Activated CD4-positive, alpha-beta T cell treated with anti-CD3 and anti-CD28 coated beads, Interleukin-2, amount 50 U/mL, for 48 hours (primary cell): ENCODE results near the gene CTLA4.
"Not testable (repeated sequence)": the region's sequence is repeated elsewhere in the genome, so short reads cannot be mapped to it uniquely, and the experiment has no call there.

Experiments used
- DNase-seq, 2 experiments: peaks; one replicate each; pipeline ENCODE4 v3.0.0-alpha.2; 2020

Gene CTLA4

DNA sequence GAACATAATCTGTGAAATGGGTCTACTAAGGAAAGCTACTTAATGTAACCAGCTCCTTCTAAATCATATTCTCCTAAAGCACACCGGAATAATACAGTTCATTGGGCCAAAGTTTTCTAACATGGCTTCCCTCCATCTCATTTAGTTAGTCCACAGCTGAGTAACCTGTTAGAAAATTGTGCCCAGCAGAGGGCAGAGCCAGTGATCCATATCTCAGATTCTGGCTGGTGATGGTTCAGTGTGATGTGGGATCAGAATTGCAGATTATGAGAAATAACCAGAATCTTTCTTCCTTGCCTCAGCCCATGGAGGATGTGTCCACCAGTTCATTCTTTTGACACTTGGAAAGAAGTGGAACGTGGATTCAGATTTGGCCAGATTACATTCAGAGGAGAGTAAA is 9.4 kb upstream of the CTLA4 start:
- DNase-seq: peak in 1 of 2 experiments; percentile 56

DNA sequence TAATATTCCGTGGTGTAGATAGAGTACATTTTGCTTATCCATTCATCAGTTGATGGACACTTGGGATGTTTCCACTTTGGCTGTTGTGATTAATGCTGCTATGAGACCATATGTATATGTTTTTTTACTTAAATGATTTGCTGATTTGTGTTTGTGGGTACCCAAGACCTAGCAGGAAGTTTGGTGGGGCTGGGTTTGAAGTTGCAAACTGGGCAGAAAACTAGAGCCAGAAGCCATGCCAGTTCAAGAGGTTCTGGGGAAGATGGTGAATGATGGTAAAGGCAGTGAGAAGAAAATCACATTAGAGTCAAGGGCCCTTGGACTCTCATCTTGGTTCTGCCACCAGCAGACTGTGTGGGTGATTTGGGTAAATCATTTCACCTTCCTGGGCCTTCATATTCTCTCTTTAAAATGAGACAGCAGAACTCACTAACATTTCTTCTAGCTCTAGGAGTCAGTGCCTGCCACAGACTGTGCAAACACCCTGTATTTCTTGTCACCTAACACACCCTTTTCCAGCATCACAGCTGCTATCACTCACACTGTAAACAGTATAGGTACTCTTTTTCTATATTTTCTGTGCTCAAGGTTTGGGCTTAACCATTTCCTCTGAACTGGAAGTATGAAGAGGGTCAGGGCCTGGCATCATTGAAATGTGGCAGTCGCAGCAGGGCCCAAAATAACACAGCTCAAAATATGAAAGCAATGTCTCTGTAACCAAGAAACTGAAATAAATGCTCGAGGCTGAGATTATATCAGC is 8.4 kb upstream of the CTLA4 start:
- no peak for DNase-seq

DNA sequence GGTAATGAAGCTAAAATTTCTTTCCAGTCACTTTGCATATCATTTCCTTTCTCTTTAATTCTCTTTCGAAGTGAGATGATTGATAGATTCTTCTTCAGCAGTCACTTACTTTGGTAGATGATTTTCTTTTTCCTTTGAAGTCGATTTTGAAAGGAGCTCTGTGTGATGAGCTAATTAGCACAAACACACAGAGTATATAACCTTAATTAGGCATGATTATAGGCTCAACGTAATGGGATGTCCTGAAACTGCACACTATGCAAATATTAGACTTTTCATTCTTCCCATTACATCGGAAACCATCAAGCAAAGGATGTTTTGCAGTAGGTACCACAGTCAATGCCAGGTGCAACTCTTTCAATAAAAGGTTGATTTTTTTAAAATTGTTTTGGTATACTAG is 6.4 kb upstream of the CTLA4 start:
- DNase-seq: no peak

DNA sequence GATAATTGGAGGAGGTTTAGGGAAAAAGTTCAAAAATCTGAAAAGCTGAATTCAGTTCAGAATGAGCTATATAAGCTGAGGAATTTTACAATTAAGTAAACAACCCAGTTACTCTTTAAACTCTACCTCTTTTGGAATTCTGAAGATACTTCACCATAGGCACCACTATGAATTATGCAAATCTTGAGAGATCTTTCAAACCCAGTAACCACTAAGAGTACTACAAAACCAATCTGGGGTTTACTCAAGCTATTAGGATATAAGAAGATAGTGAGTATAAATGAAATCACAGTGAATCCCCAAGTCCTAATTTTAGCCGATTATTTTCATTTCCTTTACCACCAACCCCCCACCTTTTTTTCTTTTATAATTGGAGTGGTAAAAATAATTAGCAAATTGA is 6.0 kb upstream of the CTLA4 start:
- DNase-seq: no peak

DNA sequence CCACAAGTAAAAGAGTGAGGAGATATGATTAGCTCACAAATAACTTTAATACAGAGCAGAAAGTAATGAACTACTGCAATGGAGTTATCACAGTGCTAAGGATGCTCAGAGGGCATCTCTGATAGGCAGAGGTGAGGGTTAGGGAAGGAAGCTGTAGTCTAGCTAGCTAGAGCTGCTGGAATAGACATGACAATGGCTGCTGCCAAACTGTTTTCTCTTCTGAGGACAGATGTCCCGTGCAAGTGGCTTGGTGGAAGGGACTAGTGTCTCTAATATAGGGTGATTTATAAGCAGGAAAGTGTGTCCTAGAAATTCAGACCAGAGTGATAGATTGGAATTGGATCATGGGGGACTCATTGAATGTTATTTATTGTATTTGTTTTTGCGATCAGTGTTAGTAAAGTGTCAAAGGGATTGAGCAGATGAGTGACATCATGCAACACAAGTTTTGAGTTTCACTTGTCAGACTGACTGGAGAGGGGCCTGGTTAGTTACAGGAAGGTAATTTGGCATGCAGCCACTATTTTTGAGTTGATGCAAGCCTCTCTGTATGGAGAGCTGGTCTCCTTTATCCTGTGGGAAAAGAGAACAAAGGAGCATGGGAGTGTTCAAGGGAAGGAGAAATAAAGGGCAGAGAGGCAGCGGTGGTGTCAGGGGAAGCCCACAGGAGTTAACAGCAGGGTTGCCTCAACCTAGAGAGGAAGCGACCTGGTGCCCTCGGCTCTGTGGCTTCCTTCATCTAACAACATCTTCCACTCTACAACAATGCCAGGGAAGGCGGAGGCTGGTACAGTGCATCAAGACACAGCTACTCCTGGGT is 1.9 kb downstream of the CTLA4 start:
- peak; percentile 50 to 62 for DNase-seq

DNA sequence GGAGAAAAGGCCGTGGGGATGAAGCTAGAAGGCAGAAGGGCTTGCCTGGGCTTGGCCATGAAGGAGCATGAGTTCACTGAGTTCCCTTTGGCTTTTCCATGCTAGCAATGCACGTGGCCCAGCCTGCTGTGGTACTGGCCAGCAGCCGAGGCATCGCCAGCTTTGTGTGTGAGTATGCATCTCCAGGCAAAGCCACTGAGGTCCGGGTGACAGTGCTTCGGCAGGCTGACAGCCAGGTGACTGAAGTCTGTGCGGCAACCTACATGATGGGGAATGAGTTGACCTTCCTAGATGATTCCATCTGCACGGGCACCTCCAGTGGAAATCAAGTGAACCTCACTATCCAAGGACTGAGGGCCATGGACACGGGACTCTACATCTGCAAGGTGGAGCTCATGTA is 2.9 kb downstream of the CTLA4 start:
- peak; percentile 45 to 57 for DNase-seq

DNA sequence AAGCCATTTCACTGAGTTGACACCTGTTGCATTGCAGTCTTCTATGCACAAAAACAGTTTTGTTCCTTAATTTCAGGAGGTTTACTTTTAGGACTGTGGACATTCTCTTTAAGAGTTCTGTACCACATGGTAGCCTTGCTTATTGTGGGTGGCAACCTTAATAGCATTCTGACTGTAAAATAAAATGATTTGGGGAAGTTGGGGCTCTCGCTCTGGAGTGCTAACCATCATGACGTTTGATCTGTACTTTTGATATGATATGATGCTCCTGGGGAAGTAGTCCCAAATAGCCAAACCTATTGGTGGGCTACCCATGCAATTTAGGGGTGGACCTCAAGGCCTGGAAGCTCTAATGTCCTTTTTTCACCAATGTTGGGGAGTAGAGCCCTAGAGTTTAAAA is 3.4 kb downstream of the CTLA4 start:
- no peak for DNase-seq

DNA sequence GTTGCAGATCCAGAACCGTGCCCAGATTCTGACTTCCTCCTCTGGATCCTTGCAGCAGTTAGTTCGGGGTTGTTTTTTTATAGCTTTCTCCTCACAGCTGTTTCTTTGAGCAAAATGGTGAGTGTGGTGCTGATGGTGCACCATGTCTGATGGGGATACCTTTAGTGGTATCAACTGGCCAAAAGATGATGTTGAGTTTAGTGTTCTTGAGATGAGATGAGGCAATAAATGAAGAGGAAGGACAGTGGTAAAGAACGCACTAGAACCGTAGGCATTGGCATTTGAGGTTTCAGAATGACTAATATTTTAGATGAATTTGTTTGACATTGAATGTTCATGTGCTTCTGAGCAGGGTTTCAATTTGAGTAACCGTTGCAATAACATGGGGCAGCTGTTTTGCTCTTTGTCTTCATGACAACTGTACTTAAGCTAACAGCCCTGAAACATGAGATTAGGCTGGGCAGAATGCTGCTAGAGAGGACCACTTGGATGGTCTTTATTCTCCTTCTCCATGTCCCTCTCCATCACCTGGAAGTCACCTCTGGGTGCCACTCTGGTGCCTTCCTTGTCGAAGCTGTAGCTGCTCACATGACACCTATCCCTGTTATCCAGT is 3.9 kb downstream of the CTLA4 start:
- DNase-seq: no peak

DNA sequence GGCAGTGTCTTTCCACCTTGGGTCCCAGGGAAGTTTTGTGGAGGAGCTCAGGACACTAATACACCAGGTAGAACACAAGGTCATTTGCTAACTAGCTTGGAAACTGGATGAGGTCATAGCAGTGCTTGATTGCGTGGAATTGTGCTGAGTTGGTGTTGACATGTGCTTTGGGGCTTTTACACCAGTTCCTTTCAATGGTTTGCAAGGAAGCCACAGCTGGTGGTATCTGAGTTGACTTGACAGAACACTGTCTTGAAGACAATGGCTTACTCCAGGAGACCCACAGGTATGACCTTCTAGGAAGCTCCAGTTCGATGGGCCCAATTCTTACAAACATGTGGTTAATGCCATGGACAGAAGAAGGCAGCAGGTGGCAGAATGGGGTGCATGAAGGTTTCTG is 5.9 kb downstream of the CTLA4 start:
- DNase-seq: no peak

DNA sequence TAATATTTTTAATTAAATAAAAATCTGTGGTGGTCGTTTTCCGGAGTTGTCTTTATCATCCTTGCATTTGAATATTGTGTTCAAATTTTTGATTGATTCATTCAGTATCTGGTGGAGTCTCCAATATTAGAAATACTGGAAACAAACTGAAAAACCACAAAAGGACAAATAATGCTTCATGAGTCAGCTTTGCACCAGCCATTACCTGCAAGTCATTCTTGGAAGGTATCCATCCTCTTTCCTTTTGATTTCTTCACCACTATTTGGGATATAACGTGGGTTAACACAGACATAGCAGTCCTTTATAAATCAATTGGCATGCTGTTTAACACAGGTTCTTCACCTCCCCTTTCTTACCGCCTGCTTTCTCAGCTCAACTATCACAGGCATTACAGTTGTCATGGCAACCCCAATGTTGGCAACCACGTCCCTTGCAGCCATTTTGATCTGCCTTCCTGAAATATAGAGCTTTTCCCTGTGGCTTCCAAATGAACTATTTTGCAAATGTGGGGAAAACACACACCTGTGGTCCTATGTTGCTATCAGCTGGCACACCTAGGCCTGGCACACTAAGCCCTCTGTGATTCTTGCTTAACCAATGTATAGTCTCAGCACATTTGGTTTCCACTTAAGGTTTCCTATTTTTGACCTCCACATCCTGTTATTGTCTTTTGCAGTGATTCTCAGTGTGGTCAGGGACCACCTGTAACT is 6.5 kb downstream of the CTLA4 start:
- DNase-seq: no peak

DNA sequence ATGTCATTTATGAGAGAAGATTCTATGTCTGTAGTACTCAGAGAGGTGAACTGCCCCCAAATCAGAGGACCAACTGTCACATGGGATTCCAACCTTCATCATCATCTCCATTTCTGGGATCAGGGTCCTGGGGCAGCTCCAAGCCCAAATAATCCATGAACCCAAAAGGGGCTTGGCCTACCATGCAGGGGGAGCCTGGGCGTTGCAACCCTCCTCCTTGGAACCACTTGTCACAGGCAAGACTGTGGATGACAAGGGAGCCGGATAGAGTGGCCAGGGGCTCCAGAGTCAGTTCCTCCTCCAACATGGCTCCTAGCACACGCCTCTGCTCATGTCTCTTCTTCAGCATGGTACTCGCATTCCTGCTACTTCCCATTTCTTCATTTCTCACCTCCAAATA is 7.9 kb downstream of the CTLA4 start:
- peak; percentile 53 to 56 for DNase-seq

DNA sequence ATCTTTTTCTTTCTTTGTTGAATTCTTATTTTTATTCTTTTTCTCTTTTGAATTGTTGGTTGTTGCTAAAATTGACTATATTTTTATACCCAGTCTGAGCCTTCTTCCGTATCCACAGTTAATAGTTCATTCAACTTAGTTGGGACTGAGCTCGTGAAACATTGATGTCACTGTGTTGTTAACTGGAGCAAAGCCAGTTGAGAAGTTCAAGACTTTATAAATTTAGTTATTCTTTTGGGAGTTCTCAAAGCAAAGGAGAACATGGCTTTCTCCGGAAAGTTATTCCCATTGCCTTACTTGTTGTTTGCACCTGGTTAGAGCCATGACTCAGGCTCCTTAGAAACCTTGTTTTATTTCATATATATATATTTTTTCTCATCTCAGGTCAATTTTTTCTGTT is 8.8 kb downstream of the CTLA4 start:
- no peak for DNase-seq

DNA sequence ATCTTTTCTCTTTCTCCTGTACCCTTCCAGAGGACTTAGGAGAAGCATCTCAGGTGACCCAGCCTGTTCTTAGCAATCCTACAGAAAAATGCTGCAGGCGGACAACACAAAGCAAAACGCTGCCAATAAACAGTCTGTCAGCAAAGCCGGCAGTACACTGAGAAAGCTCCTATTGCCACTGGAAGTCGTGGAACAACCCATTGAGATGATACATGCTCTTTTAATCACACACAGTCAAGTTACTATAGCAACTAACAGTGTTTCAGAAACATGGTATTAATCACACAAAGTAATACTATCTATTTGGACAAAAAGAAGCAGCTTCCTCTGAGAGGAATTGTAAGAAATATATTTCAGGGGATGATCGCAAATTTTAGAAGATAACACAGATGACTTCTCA is 10.5 kb downstream of the CTLA4 start:
- DNase-seq: no peak

DNA sequence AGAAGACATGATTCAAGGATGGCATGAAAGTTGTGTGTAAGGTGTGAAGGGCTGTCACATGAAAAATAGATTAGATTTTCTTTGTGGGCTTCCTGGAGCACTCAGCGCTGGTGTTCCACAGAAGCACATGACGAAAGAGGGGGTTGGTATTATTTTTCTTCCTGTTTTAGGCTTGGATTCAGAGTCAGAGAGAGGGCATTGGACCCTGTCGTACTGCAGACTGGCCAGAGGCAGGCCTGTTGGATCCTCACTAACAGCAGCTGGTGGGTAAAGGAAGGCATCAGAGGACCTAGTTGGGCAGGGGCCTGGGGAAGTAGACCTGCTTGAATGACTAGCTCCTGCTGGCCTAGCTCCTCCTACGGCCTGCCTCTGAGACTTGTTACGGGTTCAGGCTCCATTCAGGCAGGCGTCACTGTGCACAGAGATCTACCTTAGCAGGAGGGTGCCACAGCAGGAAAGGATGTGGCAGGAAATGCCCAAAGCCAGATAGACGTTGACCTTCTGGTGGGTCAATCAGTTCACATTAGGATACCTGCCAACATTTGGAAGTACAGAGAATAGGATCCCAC is 13.1 kb downstream of the CTLA4 start:
- no peak for DNase-seq

DNA sequence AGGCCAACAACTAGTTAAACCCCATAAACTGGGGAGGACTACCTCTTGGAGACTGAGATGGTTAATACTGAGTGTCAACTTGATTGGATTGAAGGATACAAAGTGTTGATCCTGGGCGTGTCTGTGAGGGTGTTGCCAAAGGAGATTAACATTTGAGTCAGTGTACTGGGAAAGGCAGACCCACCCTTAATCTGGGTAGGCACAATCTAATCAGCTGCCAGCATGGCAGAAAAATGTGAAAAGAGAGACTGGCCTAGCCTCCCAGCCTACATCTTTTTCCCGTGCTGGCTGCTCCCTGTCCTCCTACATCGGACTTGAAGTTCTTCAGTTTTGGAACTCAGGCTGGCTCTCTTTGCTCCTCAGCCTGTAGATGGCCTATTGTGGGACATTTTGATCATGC is 13.6 kb downstream of the CTLA4 start:
- DNase-seq: not testable (repeated sequence)

DNA sequence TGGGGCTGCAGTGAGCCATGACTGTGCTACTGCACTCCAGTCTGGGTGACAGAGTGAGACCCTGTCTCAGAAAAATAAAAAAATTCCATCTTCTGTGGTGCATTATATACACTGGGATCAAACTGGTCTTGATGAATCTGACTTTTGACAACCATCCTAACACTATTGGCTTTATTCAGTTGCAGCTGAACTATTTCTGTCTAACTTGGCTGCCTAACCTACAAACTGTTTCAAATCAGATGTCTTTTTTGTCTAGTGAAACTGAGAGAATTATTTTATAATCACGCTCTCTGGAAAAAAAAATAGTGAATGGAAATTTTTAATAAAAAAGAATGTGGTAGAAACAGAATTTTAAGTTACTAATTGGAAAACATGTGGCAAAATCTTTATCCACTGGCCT is 15.0 kb downstream of the CTLA4 start:
- DNase-seq: no peak

DNA sequence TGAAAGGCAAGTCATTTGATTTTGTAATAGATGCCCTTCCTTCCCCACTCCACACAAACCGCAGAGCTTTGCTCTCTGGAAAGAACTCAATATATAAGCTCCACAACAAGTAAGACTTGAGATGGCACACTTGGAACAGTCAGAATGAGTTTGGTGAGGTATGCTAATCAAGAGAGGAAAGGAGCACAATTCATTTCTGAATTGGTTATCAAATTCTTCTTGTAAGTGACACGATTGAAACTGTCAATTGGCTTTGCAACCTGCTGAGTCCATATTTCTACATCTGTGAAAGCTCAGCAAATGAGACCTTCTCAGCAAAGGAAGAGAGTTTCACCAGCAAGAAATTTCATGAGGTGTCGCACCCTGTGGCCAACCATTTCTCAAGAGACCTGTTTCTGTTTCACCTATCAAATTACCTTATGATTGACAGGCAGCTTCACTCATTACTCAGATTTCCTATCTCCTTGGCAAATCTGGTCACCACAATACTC is 19.1 kb downstream of the CTLA4 start:
- peak; percentile 59 to 67 for DNase-seq

DNA sequence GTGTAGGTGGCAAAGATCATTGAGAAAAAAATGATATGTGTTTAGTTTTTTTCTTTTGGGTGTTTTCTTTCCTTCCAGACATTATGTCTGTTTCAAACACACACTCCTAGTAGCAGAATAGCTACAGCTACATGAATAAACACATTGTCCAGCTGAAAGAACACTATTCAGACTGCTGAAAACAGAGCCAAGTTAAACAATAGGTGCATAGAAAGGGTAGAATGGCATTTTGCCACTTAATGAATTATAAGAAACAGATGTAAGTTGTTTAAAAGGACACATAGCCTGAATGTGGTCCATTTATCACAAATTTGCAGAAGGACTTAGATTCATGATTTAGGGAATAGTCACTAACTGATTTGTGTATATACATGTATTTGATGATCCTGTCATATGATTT is 20.1 kb downstream of the CTLA4 start:
- no peak for DNase-seq

DNA sequence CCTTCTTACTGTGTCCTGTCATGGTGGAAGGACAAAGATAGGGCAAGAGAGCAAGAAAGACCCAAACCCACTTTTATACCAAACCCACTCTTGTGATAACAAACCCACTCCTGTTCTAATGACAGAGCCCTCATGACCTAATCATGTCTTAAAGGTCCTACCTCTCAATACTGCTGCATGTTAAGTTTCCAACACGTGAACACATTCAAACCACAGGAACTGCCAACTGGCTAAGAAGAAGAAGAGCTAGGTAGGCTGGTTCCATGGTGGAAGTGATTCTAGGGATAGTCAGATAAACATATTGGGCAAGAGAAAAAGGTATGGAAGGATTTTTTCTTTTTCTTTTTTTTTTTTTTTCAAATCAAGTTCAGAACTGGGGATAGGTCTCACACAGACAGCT is 22.0 kb downstream of the CTLA4 start:
- DNase-seq: no peak

DNA sequence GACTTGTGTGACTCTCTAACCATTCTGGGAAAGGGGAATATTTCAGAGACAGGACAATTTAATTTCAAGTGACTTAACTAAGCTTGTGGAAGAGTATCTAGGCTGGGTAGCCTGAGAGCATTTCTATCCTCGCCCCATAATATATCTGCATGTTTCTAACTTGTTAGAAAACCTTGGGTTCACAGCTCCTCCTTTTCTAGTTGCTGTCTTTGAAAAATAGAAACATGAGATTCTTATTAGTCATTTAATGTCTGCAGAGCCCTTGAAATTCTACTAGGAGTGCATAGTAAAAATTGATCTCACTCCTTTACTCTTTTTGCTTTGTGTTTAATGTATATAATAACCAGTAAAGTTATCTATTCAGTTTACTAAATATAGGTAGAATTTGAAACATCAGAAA is 22.4 kb downstream of the CTLA4 start:
- no peak for DNase-seq

DNA sequence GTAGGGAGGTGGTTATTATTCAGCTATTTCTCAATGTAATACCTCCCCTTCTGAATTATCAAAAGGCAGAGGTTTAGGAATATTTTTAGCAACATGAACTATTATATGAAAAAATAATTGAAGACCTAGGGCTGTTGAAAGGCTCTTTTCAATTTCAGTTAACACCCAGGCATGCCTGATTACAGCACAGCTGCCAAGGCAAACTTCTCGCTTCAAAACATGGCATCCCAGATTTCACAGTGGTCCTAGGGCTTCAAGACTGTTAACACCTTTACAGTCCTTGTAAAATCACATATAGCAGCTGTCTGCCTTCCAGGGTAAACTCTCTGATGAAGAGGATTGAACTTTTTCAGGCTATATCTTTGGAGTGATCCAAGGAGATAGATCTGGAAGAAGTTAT is 23.2 kb downstream of the CTLA4 start:
- no peak for DNase-seq

DNA sequence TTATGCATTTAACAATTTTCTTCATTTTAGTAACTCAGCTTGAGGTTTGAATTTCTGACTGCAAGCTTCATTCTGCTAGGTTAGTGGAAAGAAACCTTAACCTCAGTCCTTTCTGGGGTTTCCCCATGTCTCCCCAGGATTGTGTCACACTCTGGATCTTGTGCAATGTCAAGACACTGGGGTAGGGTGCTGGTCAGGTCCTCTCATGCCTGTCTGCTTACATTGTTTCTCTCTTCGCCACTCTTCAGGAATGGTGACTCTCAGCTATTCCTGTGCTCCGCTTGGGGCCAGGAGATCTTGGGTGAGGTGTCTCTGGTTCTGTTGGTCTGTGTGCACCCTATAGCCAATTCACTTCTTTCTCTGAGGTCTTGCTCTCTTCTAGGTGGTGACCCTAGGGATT is 23.9 kb downstream of the CTLA4 start:
- peak; percentile 66 to 76 for DNase-seq

DNA sequence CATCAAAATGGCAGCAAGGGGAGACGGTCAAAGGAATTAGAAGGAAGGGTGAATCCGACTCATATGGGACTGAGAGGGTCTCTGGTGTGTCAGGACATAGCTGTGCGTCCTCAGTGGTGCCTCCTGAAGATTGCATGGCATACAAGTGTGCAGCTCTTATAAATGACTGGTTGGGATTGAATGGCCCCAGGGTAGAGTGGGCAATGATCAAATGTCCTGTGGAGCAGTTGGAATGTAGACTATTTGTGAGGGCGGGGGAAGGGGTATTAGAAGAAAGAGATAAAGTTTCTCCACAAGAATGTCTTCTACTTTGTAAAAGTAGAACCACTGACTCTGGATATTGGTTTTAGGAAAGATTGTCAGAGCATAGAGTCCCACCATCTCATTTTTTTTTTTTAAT is 24.6 kb downstream of the CTLA4 start:
- no peak for DNase-seq
